GM12878 (cell line): Measurements from ENCODE around the gene PMIS2. TPM values are rescaled to one million over a fixed set of nuclear protein-coding genes. Genes with fewer than 3 reads are reported as not detected.

Source experiments
- ATAC-seq: fragments of 200-7000 bp; cut with Tn5 transposase; 3 replicates; pipeline ENCODE4 v1.9.1; 2020; ENCODE audit warnings: mild to moderate bottlenecking, moderate library complexity
- BruUV-seq: library from RNA; stranded (reverse); fragments of 400-500 nt; replicated peaks from 2 replicates; lab custom pipeline; 2021; lab: Mats Ljungman, UMichigan
- CTCF ChIA-PET: fragments of 300-600 bp; sonication (Branson Sonifier 250); formaldehyde crosslinking; extraction: SDS; loops from one replicate; lab custom pipeline; 2021; ENCODE audit warnings: inconsistent platforms; lab: Yijun Ruan, JAX
- POLR2A ChIA-PET: fragments of 350-600 bp; formaldehyde crosslinking; extraction: SDS; loops from one replicate; lab custom pipeline; 2021; ENCODE audit warnings: inconsistent platforms; lab: Charles Lee
- RAD21 ChIA-PET: fragments of 300-600 bp; sonication (Branson Sonifier 250); formaldehyde crosslinking; loops from one replicate; lab custom pipeline; 2023; ENCODE audit warnings: antibody characterized with exemption; ENCODE audit not compliant: unreplicated experiment; lab: Charles Lee
- SMC1A ChIA-PET: fragments of 300-600 bp; sonication (Branson Sonifier 250); formaldehyde crosslinking; loops from one replicate; lab custom pipeline; 2023; ENCODE audit not compliant: unreplicated experiment, uncharacterized antibody; lab: Charles Lee
- DNase-seq: peaks from one replicate; pipeline ENCODE4 v3.0.0-alpha.2; 2011; ENCODE audit warnings: low read depth, low spot score
- FAIRE-seq: peaks from 3 replicates; lab custom pipeline; 2011; peaks lifted over from hg19 to GRCh38; lab: Jason Lieb, UNC
- H2AFZ ChIP-seq: 2 replicates; pipeline ENCODE4 v1.6.0; 2011; ENCODE audit warnings: low read depth, low read length, control low read depth; ENCODE audit not compliant: control insufficient read depth
- H3K27ac ChIP-seq: 2 replicates; pipeline ENCODE4 v1.5.1; 2011; ENCODE audit warnings: control low read depth; ENCODE audit not compliant: control insufficient read depth, insufficient read depth
- H3K27me3 ChIP-seq, 2 experiments: replicated peaks in 1 of 2; 2 replicates each; pipeline versions ENCODE4 v1.6.0 to v1.6.1; 2011; ENCODE audit warnings: low read length in 1 of 2; ENCODE audit not compliant: control insufficient read depth in 2 of 2, insufficient read depth in 2 of 2
- H3K36me3 ChIP-seq, 2 experiments: 2 replicates each; pipeline ENCODE4 v1.5.1; 2011; ENCODE audit warnings: low read length in 1 of 2; ENCODE audit not compliant: control insufficient read depth in 2 of 2, insufficient read depth in 2 of 2
- H3K4me1 ChIP-seq: 2 replicates; pipeline ENCODE4 v1.6.1; 2011; ENCODE audit warnings: mild to moderate bottlenecking, low read length, moderate library complexity, mixed read lengths; ENCODE audit not compliant: control insufficient read depth, insufficient read depth
- H3K4me2 ChIP-seq: 2 replicates; pipeline ENCODE4 v1.6.0; 2011; ENCODE audit warnings: control low read depth; ENCODE audit not compliant: control insufficient read depth, insufficient read depth
- H3K4me3 ChIP-seq: fragments of 200-600 bp; sonication (generic); 2 replicates; pipeline ENCODE4 v1.5.1; 2016
- H3K79me2 ChIP-seq: 2 replicates; pipeline ENCODE4 v1.6.0; 2011; ENCODE audit warnings: low read length; ENCODE audit not compliant: control insufficient read depth, insufficient read depth
- H3K9ac ChIP-seq: 2 replicates; pipeline ENCODE4 v1.8.0; 2011; ENCODE audit warnings: low read length, control low read depth, mixed read lengths; ENCODE audit not compliant: control insufficient read depth, insufficient read depth
- H3K9me3 ChIP-seq: replicated peaks from 3 replicates; pipeline ENCODE4 v1.5.1; 2011; ENCODE audit warnings: mild to moderate bottlenecking, low read length; ENCODE audit not compliant: control insufficient read depth, insufficient read depth
- H4K20me1 ChIP-seq: 2 replicates; pipeline ENCODE4 v1.6.0; 2011; ENCODE audit not compliant: control insufficient read depth, insufficient read depth
- BACH1 ChIP-seq: fragments of 450-650 bp; IDR thresholded peaks from 2 replicates; pipeline ENCODE4 v1.6.1; 2017; ENCODE audit warnings: mild to moderate bottlenecking, borderline replicate concordance
- CEBPB ChIP-seq, 2 experiments: fragments of 150-350 bp in 1 of 2; IDR thresholded peaks; 2 replicates each; pipeline ENCODE4 v1.6.1; 2012 to 2014; ENCODE audit warnings: low read depth in 2 of 2, low read length in 2 of 2, borderline replicate concordance in 1 of 2, inconsistent platforms in 1 of 2
- HDAC6 ChIP-seq: fragments of 200-600 bp; sonication (generic); IDR thresholded peaks from one replicate; pipeline ENCODE4 v1.8.0; 2017; ENCODE audit warnings: antibody characterized with exemption; ENCODE audit not compliant: unreplicated experiment
- HDGF ChIP-seq: fragments of 450-650 bp; IDR thresholded peaks from 2 replicates; pipeline ENCODE4 v1.6.1; 2016; ENCODE audit warnings: antibody characterized with exemption
- JUNB ChIP-seq: IDR thresholded peaks from 2 replicates; pipeline ENCODE4 v1.6.1; 2016; ENCODE audit warnings: antibody characterized with exemption, mild to moderate bottlenecking
- KDM1A ChIP-seq: fragments of 200-600 bp; sonication (generic); IDR thresholded peaks from 2 replicates; pipeline ENCODE4 v1.6.1; 2016; ENCODE audit warnings: borderline replicate concordance
- MEF2A ChIP-seq: IDR thresholded peaks from 2 replicates; pipeline ENCODE4 v1.6.1; 2011; ENCODE audit warnings: low read depth, mild to moderate bottlenecking, low read length, moderate library complexity; ENCODE audit not compliant: insufficient read depth
- NR2C2 ChIP-seq: IDR thresholded peaks from 2 replicates; pipeline ENCODE4 v1.6.1; 2011; ENCODE audit warnings: borderline replicate concordance, low read depth; ENCODE audit not compliant: control insufficient read depth, insufficient read length
- PBX3 ChIP-seq: IDR thresholded peaks from 2 replicates; pipeline ENCODE4 v1.6.1; 2011; ENCODE audit warnings: mild to moderate bottlenecking, low read depth, low read length, moderate library complexity; ENCODE audit not compliant: insufficient replicate concordance
- RFX5 ChIP-seq: IDR thresholded peaks from 2 replicates; pipeline ENCODE4 v1.6.1; 2011; ENCODE audit warnings: low read depth, low read length, improper control_type of control experiment
- SIX5 ChIP-seq: IDR thresholded peaks from 2 replicates; pipeline ENCODE4 v1.6.1; 2011; ENCODE audit warnings: mild to moderate bottlenecking, low read depth, low read length, moderate library complexity; ENCODE audit not compliant: severe bottlenecking
- SMAD5 ChIP-seq: IDR thresholded peaks from 2 replicates; pipeline ENCODE4 v1.6.1; 2016; ENCODE audit warnings: antibody characterized with exemption, low read depth
- SREBF2 ChIP-seq: IDR thresholded peaks from 2 replicates; pipeline ENCODE4 v1.6.1; 2012; ENCODE audit warnings: mild to moderate bottlenecking, low read length
- TARDBP ChIP-seq: IDR thresholded peaks from 2 replicates; pipeline ENCODE4 v1.6.1; 2016; ENCODE audit warnings: borderline replicate concordance
- TBL1XR1 ChIP-seq: IDR thresholded peaks from 2 replicates; pipeline ENCODE4 v1.6.1; 2012; ENCODE audit warnings: low read depth, low read length, improper control_type of control experiment
- TCF12 ChIP-seq: IDR thresholded peaks from 2 replicates; pipeline ENCODE4 v1.6.1; 2011; ENCODE audit warnings: low read depth, mild to moderate bottlenecking, low read length
- ZNF592 ChIP-seq: fragments of 450-650 bp; IDR thresholded peaks from 2 replicates; pipeline ENCODE4 v1.6.1; 2017; ENCODE audit warnings: mild to moderate bottlenecking, moderate library complexity
- WGBS: methylation state at CpG from one replicate; pipeline ENCODE4 v1.1.6; 2016; ENCODE audit warnings: low lambda C conversion rate; ENCODE audit not compliant: insufficient replicate concordance, insufficient coverage; ENCODE audit errors: missing lambda C conversion rate; 5-methylcytosine and 5-hydroxymethylcytosine counted together
- in situ Hi-C: fragments of 300-500 bp; cut with MboI; formaldehyde crosslinking; loops from 9 replicates; pipeline ENCODE4 v1.14.3; 2018; ENCODE audit warnings: mixed read lengths
- intact Hi-C: fragments of 100-400 bp; cut with micrococcal nuclease; formaldehyde crosslinking; loops from one replicate; pipeline ENCODE4 v1.14.2; 2022; ENCODE audit not compliant: unreplicated experiment
- polyA plus RNA-seq, 11 experiments: library from polyadenylated mRNA; depleted of rRNA in 4 of 11; unstranded in 6 of 11; stranded (reverse) in 5 of 11; fragments of >200 nt; fragmentation: Nextera tagmentation in 4 of 11; fragmentation: Illumina TruSeq in 1 of 11; extraction: Ambion mirVana in 4 of 11; extraction: Trizol in 1 of 11; gene quantifications; 1 replicate in 1 of 11; 2 replicates in 10 of 11; pipeline versions ENCODE4 v1.2.1 to v1.2.3, GENCODE V29; 2011 to 2016; ENCODE audit warnings: inconsistent platforms in 2 of 11, missing spikeins in 2 of 11, low read depth in 1 of 11
- total RNA-seq, 4 experiments: library from RNA; depleted of rRNA in 3 of 4; stranded (reverse); fragments of >200 nt in 3 of 4; fragmentation: Illumina TruSeq in 1 of 4; extraction: Trizol in 1 of 4; gene quantifications; 2 replicates each; pipeline versions ENCODE4 v1.2.1 to v1.2.3, GENCODE V29; 2013 to 2021
- TF ChIP-seq, protein P1 (sequence below): fragments of 450-650 bp; IDR thresholded peaks from 2 replicates; pipeline ENCODE4 v1.6.1; 2017; ENCODE audit warnings: borderline replicate concordance

The PMIS2 gene
- total and polyA plus RNA-seq, 10 of the 15 experiments (the other 5 are each of a cell fraction or from before 2014, with no cell fraction given) = not detected

GRCh38 chr19:35552534-35553384 is 33.2 kb upstream of the PMIS2 start:
- Histone ChIP-seq H3K9me3 (no peaks in the 10 kb centered on the region), H2AFZ (no peak overlapping the region), H3K9ac (no peak overlapping the region), H3K27ac (no peak overlapping the region), H4K20me1 (no peaks in the 10 kb centered on the region), H3K4me2 (no peak overlapping the region), H3K4me3 (no peak overlapping the region), H3K4me1 (no peaks in the 10 kb centered on the region), H3K27me3 (no peaks in the 10 kb centered on the region; a peak in 1 of 4 replicates), H3K36me3 (no peaks in the 10 kb centered on the region; a peak in 1 of 4 replicates), H3K79me2 (no peaks in the 10 kb centered on the region)
- RAD21 ChIA-PET = no interaction called here
- FAIRE-seq (no peak), DNase-seq (no peak), ATAC-seq (no peak)
- CTCF ChIA-PET = interaction anchor here (0.8 to 1.4 kb wide), 2 partner anchors 42 to 140 kb away, joined by 3 to 6 read pairs; no protein-coding TSS in a partner anchor
- in situ Hi-C loops (no loop called here), intact Hi-C loops (no loop called here)
- BruUV-seq = no TSS peak
- POLR2A ChIA-PET = no interaction called here
- no peak for TF ChIP-seq MEF2A
- no peak for TF ChIP-seq KDM1A
- TF ChIP-seq ZNF592 = no peak
- no peak for TF ChIP-seq BACH1
- TF ChIP-seq HDAC6 = no peak
- no peak for TF ChIP-seq SMAD5
- no peak for TF ChIP-seq TARDBP
- TF ChIP-seq NR2C2 = no peak
- no peak for TF ChIP-seq TCF12
- no peak for TF ChIP-seq JUNB
- no peak for TF ChIP-seq SREBF2
- TF ChIP-seq, protein P1, sequence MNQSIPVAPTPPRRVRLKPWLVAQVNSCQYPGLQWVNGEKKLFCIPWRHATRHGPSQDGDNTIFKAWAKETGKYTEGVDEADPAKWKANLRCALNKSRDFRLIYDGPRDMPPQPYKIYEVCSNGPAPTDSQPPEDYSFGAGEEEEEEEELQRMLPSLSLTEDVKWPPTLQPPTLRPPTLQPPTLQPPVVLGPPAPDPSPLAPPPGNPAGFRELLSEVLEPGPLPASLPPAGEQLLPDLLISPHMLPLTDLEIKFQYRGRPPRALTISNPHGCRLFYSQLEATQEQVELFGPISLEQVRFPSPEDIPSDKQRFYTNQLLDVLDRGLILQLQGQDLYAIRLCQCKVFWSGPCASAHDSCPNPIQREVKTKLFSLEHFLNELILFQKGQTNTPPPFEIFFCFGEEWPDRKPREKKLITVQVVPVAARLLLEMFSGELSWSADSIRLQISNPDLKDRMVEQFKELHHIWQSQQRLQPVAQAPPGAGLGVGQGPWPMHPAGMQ = no peak
- TF ChIP-seq HDGF = no peak
- TF ChIP-seq PBX3 = no peak
- no peak for TF ChIP-seq TBL1XR1
- TF ChIP-seq RFX5 = no peak
- TF ChIP-seq SIX5 = no peak
- TF ChIP-seq CEBPB (IDR thresholded peaks at IDR 0.05; ENCODE audit: borderline replicate concordance in 1 of 2, low read depth in 2 of 2, low read length in 2 of 2) = no peak
- SMC1A ChIA-PET = no interaction called here
- 58% methylated on average over 11 of the region's 13 CpGs for WGBS
